Measurements from ENCODE around the gene GRP. TPM values are rescaled to one million over a fixed set of nuclear protein-coding genes. Genes with fewer than 3 reads are reported as not detected.
A peak's percentile ranks its signal among the peaks of the same experiment; 100 is the strongest.

GRP gene
- polyA plus RNA-seq, 2 of the 4 experiments (the other 2 are of a cell fraction), result not detected

GRCh38 chr18:59228351-59228750 is 8.4 kb downstream of the GRP start:
- 0% methylated on average over 1 of the region's 1 CpG for WGBS (ENCODE audit: missing lambda C conversion rate)
- no peak for DNase-seq (ENCODE audit: low read depth in 1 of 2, low spot score in 1 of 2)
- ChIA-PET POLR2A (no interaction called here), CTCF (interaction anchor here (1.5 kb wide), 1 partner anchor 8 kb away, joined by 6 read pairs; the partner anchor contains the start of gene GRP)
- no peaks in the 10 kb centered on the region for H3K9me3 ChIP-seq
- TF ChIP-seq NR3C1 (IDR thresholded peaks at IDR 0.05) (no peak), ESRRA (IDR thresholded peaks at IDR 0.05; ENCODE audit: borderline replicate concordance, low read length) (no peak), BCL3 (IDR thresholded peaks at IDR 0.05) (no peak), EHMT2 (IDR thresholded peaks at IDR 0.05; ENCODE audit: low read depth) (no peak), ZC3H11A (IDR thresholded peaks at IDR 0.05) (no peak), MAX (IDR thresholded peaks at IDR 0.05) (no peak), RNF2 (IDR thresholded peaks at IDR 0.05; ENCODE audit: borderline replicate concordance, low read depth) (no peak), FOSL2 (IDR thresholded peaks at IDR 0.05) (no peak), FOSL2 (CRISPR knock-in tag; IDR thresholded peaks at IDR 0.05) (no peak), HEYL (CRISPR knock-in tag; IDR thresholded peaks at IDR 0.05) (no peak)
- no peak for ATAC-seq
- no peak overlapping the region for H3K27ac ChIP-seq
- no peak for FAIRE-seq
- no peak overlapping the region for H3K4me2 ChIP-seq
- no peaks in the 10 kb centered on the region for H3K4me1 ChIP-seq
- no peak overlapping the region for H3K4me3 ChIP-seq

GRCh38 chr18:59229191-59229590 is 9.2 kb downstream of the GRP start:
- 38% methylated on average over 2 of the region's 2 CpGs for WGBS (ENCODE audit: missing lambda C conversion rate)
- Histone ChIP-seq H3K9me3 (no peaks in the 10 kb centered on the region), H3K27ac (no peak overlapping the region), H3K4me1 (no peaks in the 10 kb centered on the region), H3K4me2 (no peak overlapping the region), H3K4me3 (no peak overlapping the region)
- FAIRE-seq (no peak), DNase-seq (ENCODE audit: low read depth in 1 of 2, low spot score in 1 of 2) (no peak), ATAC-seq (no peak)
- no peak for TF ChIP-seq FOSB (CRISPR knock-in tag; IDR thresholded peaks at IDR 0.05)
- TF ChIP-seq POLR2A (IDR thresholded peaks at IDR 0.05; ENCODE audit: low read length), result no peak
- no peak for TF ChIP-seq RNF2 (IDR thresholded peaks at IDR 0.05; ENCODE audit: borderline replicate concordance, low read depth)
- TF ChIP-seq HDAC2 (IDR thresholded peaks at IDR 0.05), result no peak
- no peak for TF ChIP-seq ZNF302 (CRISPR knock-in tag; IDR thresholded peaks at IDR 0.05)
- no peak for TF ChIP-seq NPAS2 (CRISPR knock-in tag; IDR thresholded peaks at IDR 0.05; ENCODE audit: borderline replicate concordance)
- TF ChIP-seq HOXB13 (CRISPR knock-in tag; IDR thresholded peaks at IDR 0.05; ENCODE audit: low read depth), result no peak
- no peak for TF ChIP-seq ZFP36 (IDR thresholded peaks at IDR 0.05; ENCODE audit: borderline replicate concordance, partially characterized antibody)
- no peak for TF ChIP-seq SREBF2 (IDR thresholded peaks at IDR 0.05)
- TF ChIP-seq BHLHE40 (IDR thresholded peaks at IDR 0.05; ENCODE audit: low read depth, low read length), result no peak
- no peak for TF ChIP-seq NR3C1 (IDR thresholded peaks at IDR 0.05)
- no peak for TF ChIP-seq ZC3H11A (IDR thresholded peaks at IDR 0.05)
- TF ChIP-seq RARB (CRISPR knock-in tag; IDR thresholded peaks at IDR 0.05), result no peak
- ChIA-PET CTCF (interaction anchor here (0.7 to 1.8 kb wide), 3 partner anchors 8 to 173 kb away, joined by 3 to 9 read pairs (median 6); partner anchors contain the start of gene GRP), POLR2A (no interaction called here)

- 51% methylated on average over 6 of the region's 6 CpGs for WGBS (ENCODE audit: missing lambda C conversion rate)
- Histone ChIP-seq H3K4me3 (no peak overlapping the region), H3K4me1 (no peaks in the 10 kb centered on the region), H3K27ac (no peak overlapping the region), H3K9me3 (no peaks in the 10 kb centered on the region), H3K4me2 (no peak overlapping the region)
- POLR2A ChIA-PET, result no interaction called here
- CTCF ChIA-PET, result interaction anchor here (1.3 to 1.8 kb wide), 4 partner anchors 8 to 462 kb away, joined by 4 to 9 read pairs (median 5); partner anchors contain the start of gene GRP
- TF ChIP-seq BHLHE40 (IDR thresholded peaks at IDR 0.05; ENCODE audit: low read depth, low read length), result no peak
- TF ChIP-seq ZNF302 (CRISPR knock-in tag; IDR thresholded peaks at IDR 0.05), result no peak
- ATAC-seq (no peak), FAIRE-seq (no peak), DNase-seq (ENCODE audit: low read depth in 1 of 2, low spot score in 1 of 2) (no peak)
These were observed 9.9 kb downstream of the GRP start for GRCh38 chr18:59229701-59230443.

- no peak for DNase-seq (ENCODE audit: low read depth in 1 of 2, low spot score in 1 of 2)
- H3K4me3 ChIP-seq, result no peak overlapping the region
- no peaks in the 10 kb centered on the region for H3K9me3 ChIP-seq
- no peak overlapping the region for H3K27ac ChIP-seq
- CTCF ChIA-PET, result interaction anchor here (1.2 to 1.8 kb wide), 4 partner anchors 9 to 463 kb away, joined by 4 to 9 read pairs (median 6); no protein-coding TSS in a partner anchor
- no peak for ATAC-seq
- WGBS (ENCODE audit: missing lambda C conversion rate), result 25% methylated on average over 5 of the region's 5 CpGs
- POLR2A ChIA-PET, result no interaction called here
- H3K4me2 ChIP-seq, result no peak overlapping the region
- no peaks in the 10 kb centered on the region for H3K4me1 ChIP-seq
- no peak for FAIRE-seq
- peak; percentile 12 for TF ChIP-seq ZFP36 (IDR thresholded peaks at IDR 0.05; ENCODE audit: borderline replicate concordance, partially characterized antibody)
- no peak for TF ChIP-seq KDM5A (IDR thresholded peaks at IDR 0.05)
- no peak for TF ChIP-seq EP300 (IDR thresholded peaks at IDR 0.05)
- no peak for TF ChIP-seq JUNB (IDR thresholded peaks at IDR 0.05)
- TF ChIP-seq RNF2 (IDR thresholded peaks at IDR 0.05; ENCODE audit: borderline replicate concordance, low read depth), result peak; percentile 96
These were observed 11.2 kb downstream of the GRP start for GRCh38 chr18:59231114-59231513.
